Astrocyte of the cerebellum (primary cell): ENCODE measurements around the gene TMEM222.
"Not testable (repeated sequence)": the region's sequence is repeated elsewhere in the genome, so short reads cannot be mapped to it uniquely, and the experiment has no call there.

Source experiments
- DNase-seq: peaks from one replicate; pipeline ENCODE4 v3.0.0-alpha.2; 2011; ENCODE audit warnings: low read depth
- H3K4me3 ChIP-seq: 2 replicates; pipeline ENCODE4 v1.5.1; 2011; ENCODE audit warnings: mild to moderate bottlenecking, low read depth, low read length, moderate library complexity
- in situ Hi-C: cut with HindIII; loops from 2 replicates; pipeline ENCODE4 v1.10.0; 2017; ENCODE audit warnings: low sequenced_read_pairs
- TF ChIP-seq, protein P1 (sequence below): IDR thresholded peaks from 2 replicates; pipeline ENCODE4 v1.5.1; 2012; ENCODE audit warnings: low read length, low read depth, moderate library complexity, mild to moderate bottlenecking; ENCODE audit errors: missing control alignments

Gene TMEM222

DNA sequence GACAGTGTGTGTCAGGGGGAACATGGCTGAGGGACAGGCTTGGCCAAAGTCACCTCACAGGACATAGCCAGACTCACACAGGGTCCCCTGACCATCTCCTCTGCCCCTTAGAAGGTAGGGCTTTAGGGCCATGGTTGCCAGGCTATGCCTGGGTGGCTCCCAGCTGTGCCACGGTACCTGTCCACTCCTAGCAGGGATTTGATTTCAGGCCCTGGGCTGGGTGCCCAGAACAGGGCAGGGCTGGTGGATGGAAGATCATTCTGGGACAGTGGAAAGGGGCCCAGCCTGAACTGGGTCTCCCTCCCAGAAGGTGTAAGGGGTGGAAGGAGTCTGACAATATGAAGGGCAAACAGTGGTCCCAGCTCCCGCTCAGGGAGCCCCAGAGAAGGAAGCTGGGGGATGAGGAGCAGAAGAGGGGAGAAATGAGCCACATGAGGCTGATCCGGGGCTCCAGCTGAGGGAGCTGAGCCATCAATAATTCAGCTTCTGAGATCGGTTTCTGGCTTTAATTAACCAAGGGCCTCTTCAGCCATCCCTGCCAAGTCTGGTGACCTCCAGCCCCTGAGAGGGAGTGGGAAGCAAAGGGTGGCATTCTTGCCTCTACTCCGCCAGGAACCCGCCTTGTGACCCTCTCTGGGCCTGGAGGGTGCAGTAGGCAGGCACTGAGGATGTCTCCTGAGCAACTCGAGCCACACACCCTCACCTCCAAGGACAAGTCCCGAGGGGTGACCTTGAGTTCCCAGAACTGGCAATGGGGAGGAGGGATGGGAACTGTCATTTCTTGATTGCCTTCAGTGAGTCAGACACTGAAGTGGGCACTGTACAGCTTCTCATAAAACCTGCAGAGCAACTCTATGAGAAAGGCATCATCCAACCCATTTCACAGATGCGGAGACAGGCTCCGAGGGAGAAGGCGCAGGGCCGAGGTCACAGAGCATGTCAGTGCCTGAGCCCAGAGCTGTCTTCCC, 59.1 kb downstream of the TMEM222 start:
- no peak overlapping the region for H3K4me3 ChIP-seq
- in situ Hi-C loops = no loop called here
- TF ChIP-seq, protein P1, sequence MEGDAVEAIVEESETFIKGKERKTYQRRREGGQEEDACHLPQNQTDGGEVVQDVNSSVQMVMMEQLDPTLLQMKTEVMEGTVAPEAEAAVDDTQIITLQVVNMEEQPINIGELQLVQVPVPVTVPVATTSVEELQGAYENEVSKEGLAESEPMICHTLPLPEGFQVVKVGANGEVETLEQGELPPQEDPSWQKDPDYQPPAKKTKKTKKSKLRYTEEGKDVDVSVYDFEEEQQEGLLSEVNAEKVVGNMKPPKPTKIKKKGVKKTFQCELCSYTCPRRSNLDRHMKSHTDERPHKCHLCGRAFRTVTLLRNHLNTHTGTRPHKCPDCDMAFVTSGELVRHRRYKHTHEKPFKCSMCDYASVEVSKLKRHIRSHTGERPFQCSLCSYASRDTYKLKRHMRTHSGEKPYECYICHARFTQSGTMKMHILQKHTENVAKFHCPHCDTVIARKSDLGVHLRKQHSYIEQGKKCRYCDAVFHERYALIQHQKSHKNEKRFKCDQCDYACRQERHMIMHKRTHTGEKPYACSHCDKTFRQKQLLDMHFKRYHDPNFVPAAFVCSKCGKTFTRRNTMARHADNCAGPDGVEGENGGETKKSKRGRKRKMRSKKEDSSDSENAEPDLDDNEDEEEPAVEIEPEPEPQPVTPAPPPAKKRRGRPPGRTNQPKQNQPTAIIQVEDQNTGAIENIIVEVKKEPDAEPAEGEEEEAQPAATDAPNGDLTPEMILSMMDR = no peak
- DNase-seq = no peak

DNA sequence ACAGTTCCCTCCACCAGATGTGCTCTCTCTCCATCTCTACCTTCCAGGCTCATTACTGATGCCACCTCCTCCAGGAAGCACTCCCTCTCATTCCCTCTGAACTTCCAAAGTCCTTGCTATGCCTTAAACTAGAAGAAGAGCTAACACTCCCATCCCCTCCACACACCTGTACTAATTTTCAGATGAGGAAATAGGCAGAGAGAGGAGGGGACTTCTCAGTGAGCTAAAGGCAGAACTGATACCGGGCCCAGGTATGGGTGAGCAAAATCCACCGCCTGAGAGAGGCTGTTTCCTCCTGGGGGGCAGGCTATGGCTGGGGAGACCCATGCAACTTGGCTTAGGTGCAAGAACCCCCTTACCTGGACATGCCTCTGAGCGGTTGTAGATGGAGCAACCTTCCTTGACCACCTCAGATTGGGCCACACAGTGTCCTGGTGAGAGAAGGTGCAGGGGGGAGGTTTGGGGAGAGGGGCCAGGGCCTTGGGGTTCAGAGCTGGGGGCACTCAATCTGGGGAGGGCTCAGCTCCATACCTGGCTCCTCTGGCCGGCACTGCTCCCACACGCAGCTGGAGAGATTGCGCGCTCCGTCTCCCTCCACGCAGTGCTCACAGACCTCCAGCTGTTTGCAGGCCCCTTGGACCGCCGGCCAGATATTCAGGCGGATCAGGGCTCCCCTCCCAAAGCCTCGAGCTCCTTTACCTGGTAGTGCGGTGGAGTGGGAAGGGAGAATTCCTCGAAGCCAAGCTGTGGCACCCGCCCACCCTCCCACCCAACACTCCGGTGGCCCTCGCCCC, 60.2 kb downstream of the TMEM222 start:
- TF ChIP-seq, protein P1 = no peak
- DNase-seq = no peak
- in situ Hi-C loops = no loop called here
- no peak overlapping the region for H3K4me3 ChIP-seq

DNA sequence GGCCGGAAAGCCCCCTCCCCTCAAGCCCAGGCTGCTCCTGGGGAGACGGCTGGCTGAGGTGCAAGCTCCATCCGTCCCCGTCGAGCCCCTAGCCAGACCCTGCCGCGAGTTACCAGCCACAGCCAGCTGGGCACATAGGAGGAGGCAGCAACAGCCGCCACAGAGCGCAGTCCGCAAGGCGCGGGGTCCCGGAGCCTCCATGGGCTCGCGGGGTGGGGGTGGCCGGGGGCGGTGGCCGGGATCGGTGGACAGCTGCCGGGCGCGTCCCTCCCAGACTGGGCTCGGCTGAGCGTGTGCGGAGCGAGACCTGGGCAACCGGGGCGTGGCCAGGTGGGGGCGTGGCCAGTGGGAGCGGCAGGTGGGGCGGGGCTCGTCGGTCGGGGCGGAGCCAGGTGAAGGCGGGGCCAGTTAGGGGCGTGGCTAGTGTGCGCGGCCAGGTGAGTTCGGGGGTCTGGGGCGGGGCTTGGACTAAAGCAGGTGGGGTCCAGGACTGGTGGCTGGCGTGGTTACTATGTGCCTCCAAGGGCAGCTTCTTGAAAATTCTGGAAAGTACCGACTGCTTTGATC, 61.2 kb downstream of the TMEM222 start, which contains the start of gene CD164L2:
CD164L2 (minus strand) TSS at position 295 of the 567 bp plus-strand sequence; CDS start at position 201, 94 bp downstream.
- in situ Hi-C loops = no loop called here
- TF ChIP-seq, protein P1 = no peak
- DNase-seq = no peak
- no peak within 1 kb of the TSS for H3K4me3 ChIP-seq

DNA sequence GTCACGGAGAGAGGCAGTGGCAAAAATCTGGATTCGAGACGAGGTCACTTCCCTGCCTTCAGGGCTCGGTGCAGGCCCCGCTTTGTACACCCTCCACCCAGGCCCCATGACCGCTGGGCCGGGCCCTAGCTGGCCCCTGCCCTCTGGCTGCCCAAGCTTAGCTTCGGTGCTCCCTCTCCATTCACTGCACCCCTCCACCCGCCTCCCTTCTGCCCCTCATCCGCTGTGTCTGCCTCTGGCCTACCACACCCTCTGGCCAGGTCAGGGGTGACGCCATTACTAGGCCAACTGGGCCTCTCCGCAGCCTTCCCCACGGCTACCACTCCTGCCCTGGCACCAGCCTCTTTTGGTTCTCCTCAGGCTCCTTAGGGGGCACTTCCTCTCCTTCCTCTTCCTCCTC, 61.7 kb downstream of the TMEM222 start:
- H3K4me3 ChIP-seq = no peak overlapping the region
- TF ChIP-seq, protein P1 = no peak
- in situ Hi-C loops = no loop called here
- no peak for DNase-seq

DNA sequence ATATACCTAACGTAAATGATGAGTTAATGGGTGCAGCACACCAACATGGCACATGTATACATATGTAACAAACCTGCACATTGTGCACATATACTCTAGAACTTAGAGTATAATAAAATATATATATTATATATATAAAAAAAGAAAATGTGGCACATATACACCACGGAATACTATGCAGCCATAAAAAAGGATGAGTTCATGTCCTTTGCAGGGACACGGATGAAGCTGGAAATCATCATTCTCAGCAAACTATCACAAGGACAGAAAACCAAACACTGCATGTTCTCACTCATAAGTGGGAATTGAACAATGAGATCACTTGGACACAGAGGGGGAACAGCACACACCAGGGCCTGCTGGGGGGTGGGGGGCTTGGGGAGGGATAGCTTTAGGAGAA, 62.8 kb downstream of the TMEM222 start:
- in situ Hi-C loops, DNase-seq, H3K4me3 ChIP-seq: not testable (repeated sequence)
